Measurements from ENCODE around the gene PSMB7.

Gene PSMB7

GRCh38 chr9:124409410-124409809, 5.8 kb downstream of the PSMB7 start:
- no peak for DNase-seq

DNA sequence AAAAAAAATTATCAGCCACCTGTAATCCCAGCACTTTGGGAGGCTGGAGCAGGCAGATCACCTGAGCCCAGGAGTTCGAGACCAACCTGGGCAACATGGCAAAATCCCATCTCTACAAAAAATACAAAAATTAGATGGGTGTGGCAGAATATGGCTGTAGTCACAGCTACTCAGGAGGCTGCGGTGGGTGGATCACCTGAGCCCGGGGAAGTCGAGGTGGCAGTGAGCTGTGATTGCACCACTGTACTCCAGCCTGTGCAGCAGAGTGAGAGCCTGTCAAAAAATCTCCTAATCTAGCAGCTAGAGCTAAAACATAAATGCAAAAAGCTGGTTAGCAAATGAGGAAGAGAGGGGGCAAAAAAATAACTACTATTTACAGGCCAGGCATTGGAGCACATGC, 12.0 kb downstream of the PSMB7 start:
- no peak for DNase-seq

- DNase-seq = no peak
These were observed 15.0 kb downstream of the PSMB7 start for GRCh38 chr9:124399968-124400940.

DNA sequence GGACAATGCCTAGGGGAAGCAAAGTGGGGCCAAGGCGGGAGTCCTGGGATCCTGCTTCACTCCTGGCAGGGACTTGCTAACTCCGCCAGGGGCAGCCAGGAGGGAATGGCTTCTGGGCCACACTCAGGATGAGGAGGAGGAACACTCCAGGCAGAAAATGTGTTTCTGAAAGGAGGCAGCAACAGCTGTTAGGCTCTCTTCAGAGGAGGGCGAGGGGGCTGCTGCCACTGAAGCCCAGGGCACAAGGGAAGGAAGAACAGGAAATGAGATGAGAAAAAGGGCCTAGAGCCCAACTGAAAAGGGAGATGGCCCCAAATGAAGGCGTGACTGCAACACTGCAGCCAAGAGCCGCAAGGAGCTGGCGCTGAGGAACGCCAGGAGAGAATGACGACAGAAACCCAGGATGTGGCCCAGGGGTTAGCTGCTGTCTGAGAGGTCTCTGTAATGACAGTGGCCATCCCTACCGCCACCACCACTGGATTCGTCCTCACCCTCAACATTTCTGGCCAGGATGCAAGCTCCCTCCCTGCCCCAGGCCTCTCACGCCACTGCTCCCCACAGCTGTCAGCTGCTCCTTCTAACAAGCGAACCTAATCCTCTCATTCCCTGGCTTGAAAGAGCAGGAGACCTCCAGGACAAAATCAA, 15.8 kb downstream of the PSMB7 start:
- DNase-seq = no peak

GRCh38 chr9:124398191-124398935, 16.9 kb downstream of the PSMB7 start:
- no peak for DNase-seq

DNA sequence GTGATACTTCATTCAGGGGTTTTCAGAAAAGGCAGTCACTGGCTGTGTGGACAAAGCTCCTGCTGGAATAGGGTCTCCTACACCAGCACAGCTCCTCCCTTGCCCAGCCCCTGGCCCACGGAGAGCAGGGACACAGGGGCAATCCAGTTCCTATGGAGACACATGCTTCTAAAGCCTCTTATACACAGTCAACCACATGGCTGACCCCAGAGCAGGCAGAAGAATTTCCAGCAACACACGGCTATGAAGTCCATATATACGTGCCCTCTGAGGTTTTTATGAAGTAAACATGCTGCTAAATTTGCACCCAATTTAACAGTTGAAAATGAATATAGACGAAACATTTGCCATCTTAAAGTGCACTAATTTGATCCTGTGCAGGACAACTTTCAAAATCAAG, 19.4 kb downstream of the PSMB7 start:
- DNase-seq = no peak

DNA sequence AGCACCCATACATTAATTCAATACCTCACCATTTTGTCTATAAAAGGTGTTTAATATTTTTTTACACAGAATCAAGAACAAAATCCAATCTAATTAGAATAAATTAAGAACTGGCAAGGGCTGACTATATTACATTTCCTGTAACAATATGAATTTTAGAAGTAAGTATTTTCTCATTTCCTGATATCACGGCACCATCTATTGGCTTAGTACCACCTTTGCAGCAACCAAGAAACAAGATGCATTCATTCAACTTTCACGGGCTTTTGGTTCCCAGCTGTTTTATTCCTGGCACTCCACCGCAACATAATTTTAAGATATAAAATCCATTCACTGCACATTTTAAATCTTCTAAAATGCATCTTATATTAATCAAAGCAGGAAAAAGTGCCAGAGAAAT, 20.6 kb downstream of the PSMB7 start:
- no peak for DNase-seq

DNA sequence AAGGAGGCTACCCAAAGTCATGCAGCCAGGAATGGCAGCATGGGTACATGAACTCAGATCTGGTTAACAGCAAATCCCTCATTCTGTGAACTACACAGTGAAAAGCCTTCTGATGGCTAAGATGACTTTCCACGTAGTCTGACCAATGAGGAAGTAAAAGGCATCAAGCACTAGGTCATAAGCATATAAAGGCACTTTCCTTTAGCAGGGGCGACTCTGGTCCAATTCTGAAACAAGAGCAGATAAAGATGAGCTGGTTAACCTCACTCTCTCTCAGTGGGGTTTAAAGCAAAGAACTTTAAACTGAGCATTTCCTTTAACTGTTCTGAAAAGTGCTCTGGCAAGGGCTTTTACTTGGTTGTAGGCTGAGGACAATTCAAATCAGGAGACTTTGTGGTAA, 21.1 kb downstream of the PSMB7 start:
- no peak for DNase-seq

DNA sequence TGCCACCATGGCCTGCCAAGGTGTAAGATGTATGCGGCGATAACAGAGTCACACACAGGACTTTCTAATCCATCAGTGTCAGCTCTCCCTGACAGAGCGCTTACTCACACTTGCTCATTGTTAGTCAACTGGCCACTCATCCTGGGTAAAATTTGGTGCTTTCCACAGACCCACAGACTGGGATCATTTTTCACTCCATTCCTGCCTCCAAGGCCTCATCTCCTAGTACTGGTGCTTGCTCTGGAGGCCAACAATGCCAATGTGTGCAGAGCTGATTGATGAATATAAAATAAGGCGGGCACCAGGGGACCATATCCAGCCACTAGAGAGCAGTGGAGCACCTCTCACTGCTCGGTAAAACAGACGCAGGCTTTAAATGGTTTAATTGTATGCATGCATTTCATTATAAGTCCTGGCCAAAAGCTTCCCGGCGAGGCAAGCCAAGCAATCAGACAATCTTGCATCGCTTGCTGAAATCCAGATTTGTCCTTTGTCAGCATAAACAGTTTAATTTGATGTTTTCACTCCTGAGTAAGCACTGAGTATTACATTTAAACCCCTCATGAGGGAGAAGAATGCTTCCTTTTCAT, 22.3 kb downstream of the PSMB7 start:
- DNase-seq = no peak

DNA sequence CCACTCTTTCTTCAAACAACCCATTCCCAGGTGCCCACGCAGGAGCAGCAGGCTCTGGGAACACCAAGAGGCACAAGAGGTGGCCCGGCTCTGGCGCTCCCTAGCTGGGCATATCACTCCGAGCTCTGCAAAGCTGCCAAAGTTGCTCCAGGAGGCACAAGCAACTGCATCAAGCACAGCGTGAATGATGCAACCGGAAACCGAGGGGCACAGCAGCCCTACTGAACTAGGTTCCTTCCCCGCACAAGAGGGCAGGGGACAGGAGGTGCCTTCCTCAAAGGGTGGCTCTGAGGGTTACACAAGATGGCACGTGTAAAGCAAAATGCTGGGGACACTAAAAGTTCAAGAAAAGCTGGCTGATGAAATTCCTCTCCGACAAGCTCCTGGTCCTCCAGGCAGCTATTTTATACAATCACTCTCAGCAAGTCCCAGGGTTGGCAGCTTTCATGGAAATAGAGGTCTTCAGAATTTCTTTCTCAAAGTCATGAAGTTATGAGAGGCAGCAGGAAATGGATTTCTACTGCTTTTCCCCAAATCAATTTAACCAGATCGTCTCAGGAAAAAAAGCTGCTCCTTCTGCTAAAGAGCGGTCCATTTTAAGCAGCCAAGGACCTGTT, 22.9 kb downstream of the PSMB7 start:
- no peak for DNase-seq

DNA sequence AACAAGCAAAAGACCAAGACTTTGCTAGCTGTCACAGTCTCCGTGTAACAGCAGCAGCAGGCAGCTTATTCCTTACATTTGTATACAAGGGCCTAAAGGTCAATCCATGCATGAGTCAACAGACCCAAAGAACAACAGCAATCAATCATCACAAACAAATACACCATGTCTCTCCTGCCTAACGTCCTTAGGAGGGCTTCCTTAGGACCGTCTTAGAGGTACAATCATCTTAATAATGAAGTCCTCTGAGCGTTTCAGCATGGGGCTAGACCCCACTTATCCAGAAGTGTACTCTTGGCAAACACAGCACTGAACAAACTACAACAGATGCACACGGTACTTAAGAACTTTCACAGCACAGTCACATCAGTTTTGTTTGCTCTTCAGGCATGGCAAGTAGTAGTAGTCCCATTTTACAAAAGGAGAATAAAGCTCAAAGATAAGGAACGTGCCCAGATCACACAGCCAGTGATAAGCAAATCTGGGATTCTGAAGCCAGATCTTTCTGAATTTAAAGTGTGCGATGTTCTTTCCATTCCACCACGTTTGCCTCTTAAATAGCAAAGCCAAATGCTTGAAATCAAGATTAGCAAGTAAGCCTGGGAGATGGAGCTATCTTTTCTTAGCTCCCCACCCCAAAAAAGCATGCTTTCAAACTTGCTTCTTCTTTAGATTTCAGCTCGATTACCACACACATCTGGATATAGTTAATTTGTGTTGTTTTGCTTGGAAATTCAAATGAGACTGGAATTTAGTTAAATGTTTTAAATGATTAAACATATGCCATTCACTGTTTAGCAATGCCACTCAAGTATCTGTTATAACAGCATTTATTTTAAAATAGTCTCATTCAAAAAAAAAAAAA, 24.2 kb downstream of the PSMB7 start:
- DNase-seq = no peak

- DNase-seq = no peak
These were observed 25.9 kb downstream of the PSMB7 start for GRCh38 chr9:124389146-124389939.

- DNase-seq = no peak
These were observed 26.8 kb downstream of the PSMB7 start for GRCh38 chr9:124388275-124389048.

DNA sequence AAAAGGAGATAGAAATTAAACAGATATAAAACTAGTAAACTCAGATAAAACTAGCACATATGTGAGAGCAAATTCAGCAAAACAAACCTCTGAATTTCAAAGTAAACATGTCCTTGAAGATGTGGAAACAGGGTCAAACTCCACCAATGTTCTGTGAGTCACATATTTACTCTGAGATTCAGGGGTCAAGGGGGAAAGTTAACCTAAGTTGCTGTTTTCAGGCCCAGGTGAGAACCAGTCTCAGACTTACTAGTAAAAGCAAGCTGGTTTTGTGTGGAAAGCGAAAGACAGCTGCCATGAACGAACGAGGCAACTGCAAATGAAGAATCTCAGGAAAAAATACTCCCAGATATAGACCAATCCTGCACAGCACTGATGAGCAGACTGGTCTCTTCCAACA, 29.0 kb downstream of the PSMB7 start:
- DNase-seq = no peak

- no peak for DNase-seq
These were observed 29.6 kb downstream of the PSMB7 start for GRCh38 chr9:124385623-124386022.

- no peak for DNase-seq
These were observed 30.4 kb downstream of the PSMB7 start for GRCh38 chr9:124384846-124385245.

DNA sequence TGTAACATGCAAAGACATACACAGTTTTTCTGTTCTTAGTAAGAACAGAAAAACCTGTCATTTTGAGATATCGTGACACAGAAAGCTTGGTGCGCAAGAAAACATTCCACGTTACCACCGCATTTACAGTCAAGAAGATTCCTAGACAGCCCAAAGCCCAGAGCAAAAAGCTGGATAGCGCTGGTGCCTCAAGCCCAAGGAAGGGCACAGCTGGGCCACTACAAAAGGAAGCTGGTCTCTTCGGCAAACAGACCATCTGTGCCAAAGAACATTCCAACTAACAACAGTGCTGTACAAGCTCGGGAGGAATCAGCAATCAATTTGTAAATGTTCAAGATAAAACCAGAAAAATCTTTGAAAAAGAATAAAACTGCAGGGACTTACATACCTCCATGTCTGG, 31.0 kb downstream of the PSMB7 start:
- no peak for DNase-seq

GRCh38 chr9:124381170-124381945, 33.9 kb downstream of the PSMB7 start:
- no peak for DNase-seq

Measured in activated CD4-positive, CD25-positive, alpha-beta regulatory T cell (primary cell).